BJ (cell line): ENCODE data around the gene CUL9. TPM values are rescaled to one million over a fixed set of nuclear protein-coding genes. Genes with fewer than 3 reads are reported as not detected.
"Not testable (repeated sequence)": the region's sequence is repeated elsewhere in the genome, so short reads cannot be mapped to it uniquely, and the experiment has no call there.

Experiments
- CTCF ChIA-PET: fragments of 350-600 bp; formaldehyde crosslinking; extraction: SDS; loops from one replicate; lab custom pipeline; 2021; ENCODE audit warnings: antibody characterized with exemption, inconsistent platforms; lab: Yijun Ruan, JAX
- POLR2A ChIA-PET: fragments of 300-600 bp; sonication (Branson Sonifier 250); formaldehyde crosslinking; extraction: SDS; loops from one replicate; lab custom pipeline; 2021; ENCODE audit warnings: antibody characterized with exemption; lab: Charles Lee
- DNase-seq: peaks from one replicate; pipeline ENCODE4 v3.0.0-alpha.2; 2011; ENCODE audit warnings: low read depth
- H3K27me3 ChIP-seq: 2 replicates; pipeline ENCODE4 v1.6.0; 2011; ENCODE audit warnings: low read length; ENCODE audit not compliant: control insufficient read depth, insufficient read depth
- H3K36me3 ChIP-seq: 2 replicates; pipeline ENCODE4 v1.5.1; 2011; ENCODE audit warnings: low read length; ENCODE audit not compliant: control insufficient read depth, insufficient read depth
- H3K4me3 ChIP-seq: 2 replicates; pipeline ENCODE4 v1.5.1; 2011; ENCODE audit warnings: low read depth, mild to moderate bottlenecking, control low read depth, low read length
- CTCF ChIP-seq: IDR thresholded peaks from 2 replicates; pipeline ENCODE4 v1.5.1; 2011; ENCODE audit warnings: low read depth, mild to moderate bottlenecking, control low read depth, inconsistent platforms, low read length, moderate library complexity; ENCODE audit not compliant: insufficient read depth
- polyA minus RNA-seq: library from RNA; depleted of rRNA, polyadenylated mRNA; stranded (reverse); fragments of >200 nt; gene quantifications from 2 replicates; pipeline ENCODE4 v1.2.3, GENCODE V29; 2011; rRNA and poly(A)+ RNA removed
- polyA plus RNA-seq: library from polyadenylated mRNA; depleted of rRNA; stranded (reverse); fragments of >200 nt; gene quantifications from 2 replicates; pipeline ENCODE4 v1.2.3, GENCODE V29; 2011; rRNA removed

CUL9 gene
- 9.7 and 12.4 TPM in 2 replicates for polyA plus RNA-seq
- polyA minus RNA-seq = 8.4 and 12.5 TPM in 2 replicates

- Histone ChIP-seq H3K4me3 (peak within 1 kb of the TSS; percentile 77), H3K27me3 (no peaks in the 10 kb centered on the region), H3K36me3 (peaks cover 26% of the 10 kb centered on the region)
- POLR2A ChIA-PET = interaction anchor here (0.8 kb wide), 1 partner anchor 393 kb away, joined by 22 read pairs; the partner anchor contains the start of genes POLH and XPO5
- TF ChIP-seq CTCF = no peak
- CTCF ChIA-PET = interaction anchor here (1.1 to 2.6 kb wide), 2 partner anchors 9 to 47 kb away, joined by 3 to 9 read pairs; partner anchors contain the start of gene DNPH1
- DNase-seq = no peak
Observed at GRCh38 chr6:43181942-43182860, at the start of gene CUL9. Gene CUL9 (plus strand): TSS chr6:43182196. CDS start chr6:43184311, 2,115 bp downstream.

- CTCF ChIA-PET = no interaction called here
- POLR2A ChIA-PET = no interaction called here
- no peak for DNase-seq
- TF ChIP-seq CTCF = no peak
- H3K36me3 ChIP-seq = peaks cover 29% of the 10 kb centered on the region
- no peak overlapping the region for H3K4me3 ChIP-seq
- H3K27me3 ChIP-seq = no peaks in the 10 kb centered on the region
Observed at GRCh38 chr6:43138267-43138666, 43.7 kb upstream of the CUL9 start.

GRCh38 chr6:43139973-43140372, 42.0 kb upstream of the CUL9 start:
- H3K4me3 ChIP-seq, CTCF ChIA-PET, POLR2A ChIA-PET: not testable (repeated sequence)

DNA sequence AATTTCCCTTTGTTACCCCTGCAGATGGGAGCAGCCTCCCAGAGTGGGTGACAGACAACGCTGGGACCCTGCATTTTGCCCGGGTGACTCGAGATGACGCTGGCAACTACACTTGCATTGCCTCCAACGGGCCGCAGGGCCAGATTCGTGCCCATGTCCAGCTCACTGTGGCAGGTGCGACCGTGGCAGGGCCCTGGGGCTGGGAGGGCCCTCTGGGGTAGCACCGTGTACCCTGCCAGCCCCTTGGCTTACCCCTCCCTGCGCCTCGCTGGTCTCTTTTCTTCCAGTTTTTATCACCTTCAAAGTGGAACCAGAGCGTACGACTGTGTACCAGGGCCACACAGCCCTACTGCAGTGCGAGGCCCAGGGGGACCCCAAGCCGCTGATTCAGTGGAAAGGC, 40.4 kb upstream of the CUL9 start:
- ChIA-PET POLR2A (no interaction called here), CTCF (interaction anchor here (1.0 kb wide), 1 partner anchor 14 kb away, joined by 3 read pairs; no protein-coding TSS in a partner anchor)
- TF ChIP-seq CTCF = no peak
- Histone ChIP-seq H3K27me3 (no peaks in the 10 kb centered on the region), H3K36me3 (peaks cover 35% of the 10 kb centered on the region), H3K4me3 (no peak overlapping the region)
- DNase-seq = no peak

More at GRCh38 chr6:43139973-43140372, 42.0 kb upstream of the CUL9 start:
- not testable (repeated sequence) for H3K27me3 ChIP-seq, DNase-seq
- peaks cover 32% of the 10 kb centered on the region for H3K36me3 ChIP-seq

GRCh38 chr6:43142101-43142500, 39.9 kb upstream of the CUL9 start:
- H3K36me3 ChIP-seq = peaks cover 39% of the 10 kb centered on the region
- TF ChIP-seq CTCF = no peak
- no peak for DNase-seq
- ChIA-PET POLR2A (no interaction called here), CTCF (interaction anchor here (1.0 to 4.7 kb wide), 8 partner anchors 12 to 178 kb away, joined by 3 to 39 read pairs (median 24); partner anchors contain the start of genes KLC4 and MRPL2)
- H3K4me3 ChIP-seq = no peak overlapping the region
- no peaks in the 10 kb centered on the region for H3K27me3 ChIP-seq
